ENCODE data around the gene PPP2R5B.

PPP2R5B gene

GRCh38 chr11:64908766-64909165 lies 15.7 kb upstream of the PPP2R5B start:
- no peak for ATAC-seq
- no peak for DNase-seq

GRCh38 chr11:64909653-64910343 lies 14.7 kb upstream of the PPP2R5B start:
- no peak for ATAC-seq
- DNase-seq: no peak

- DNase-seq (no peak), ATAC-seq (no peak)
Measured at GRCh38 chr11:64910451-64911093, 13.9 kb upstream of the PPP2R5B start.

GRCh38 chr11:64911142-64911541 lies 13.3 kb upstream of the PPP2R5B start:
- ATAC-seq: no peak

GRCh38 chr11:64911689-64912088 lies 12.8 kb upstream of the PPP2R5B start:
- no peak for DNase-seq
- ATAC-seq: no peak

More at GRCh38 chr11:64911142-64911541, 13.3 kb upstream of the PPP2R5B start:
- no peak for DNase-seq

GRCh38 chr11:64913171-64913727 lies 11.2 kb upstream of the PPP2R5B start:
- no peak for DNase-seq
- no peak for ATAC-seq

- no peak for ATAC-seq
Measured at GRCh38 chr11:64914123-64914522, 10.4 kb upstream of the PPP2R5B start.

GRCh38 chr11:64915376-64915887 lies 9.1 kb upstream of the PPP2R5B start:
- no peak for DNase-seq
- no peak for ATAC-seq

More at GRCh38 chr11:64914123-64914522, 10.4 kb upstream of the PPP2R5B start:
- DNase-seq: no peak

- DNase-seq (peak; percentile 34), ATAC-seq (no peak)
Measured at GRCh38 chr11:64916040-64916774, 8.3 kb upstream of the PPP2R5B start.

GRCh38 chr11:64916775-64917662 lies 7.5 kb upstream of the PPP2R5B start, which contains the start of gene ATG2A:
TSS of gene ATG2A (minus strand) at chr11:64917209. CDS start at chr11:64917135, 74 bp downstream.
- ATAC-seq (peak; percentile 99), DNase-seq (peak; percentile 99)

- DNase-seq (no peak), ATAC-seq (no peak)
Measured at GRCh38 chr11:64917663-64917995, 6.9 kb upstream of the PPP2R5B start.

- DNase-seq (no peak), ATAC-seq (no peak)
Measured at GRCh38 chr11:64918017-64918416, 6.5 kb upstream of the PPP2R5B start.

GRCh38 chr11:64919627-64920026 lies 4.9 kb upstream of the PPP2R5B start:
- ATAC-seq: no peak
- no peak for DNase-seq

- DNase-seq (no peak), ATAC-seq (no peak)
Measured at GRCh38 chr11:64920124-64920523, 4.4 kb upstream of the PPP2R5B start.

GRCh38 chr11:64921384-64921783 lies 3.1 kb upstream of the PPP2R5B start:
- DNase-seq (no peak), ATAC-seq (no peak)

- no peak for ATAC-seq
- DNase-seq: no peak
Measured at GRCh38 chr11:64923151-64923661, 1.3 kb upstream of the PPP2R5B start.

- no peak for ATAC-seq
- peak; percentile 31 for DNase-seq
Measured at GRCh38 chr11:64924910-64925284, 408 bp downstream of the PPP2R5B start.

- DNase-seq (no peak), ATAC-seq (no peak)
Measured at GRCh38 chr11:64925536-64926436, 1.3 kb downstream of the PPP2R5B start.

GRCh38 chr11:64926689-64927088 lies 2.2 kb downstream of the PPP2R5B start:
- DNase-seq (no peak), ATAC-seq (no peak)

- DNase-seq (no peak), ATAC-seq (no peak)
Measured at GRCh38 chr11:64928957-64929356, 4.5 kb downstream of the PPP2R5B start.

Data from stimulated activated naive CD8-positive, alpha-beta T cell treated with anti-CD3 and anti-CD28 coated beads, Interleukin-15, Interleukin-2, amounts not matched to agents 100 U/mL and 50 U/mL, for 24 hours (primary cell).